GM18951 (cell line): ENCODE measurements around the gene ARAF.
"Not testable (repeated sequence)": the region's sequence is repeated elsewhere in the genome, so short reads cannot be mapped to it uniquely, and the experiment has no call there.

ENCODE experiments used
- POLR2A ChIP-seq: IDR thresholded peaks from 4 replicates; pipeline ENCODE4 v1.6.1; 2011; ENCODE audit warnings: mild to moderate bottlenecking; ENCODE audit not compliant: insufficient read length, insufficient read depth; ENCODE audit errors: extremely low read depth
- in situ Hi-C: fragments of 300-500 bp; cut with MboI; formaldehyde crosslinking; loops from one replicate; pipeline ENCODE4 v1.12.0; 2022; ENCODE audit warnings: low sequenced_read_pairs, mixed read lengths, inconsistent platforms; ENCODE audit not compliant: unreplicated experiment

Gene ARAF

DNA sequence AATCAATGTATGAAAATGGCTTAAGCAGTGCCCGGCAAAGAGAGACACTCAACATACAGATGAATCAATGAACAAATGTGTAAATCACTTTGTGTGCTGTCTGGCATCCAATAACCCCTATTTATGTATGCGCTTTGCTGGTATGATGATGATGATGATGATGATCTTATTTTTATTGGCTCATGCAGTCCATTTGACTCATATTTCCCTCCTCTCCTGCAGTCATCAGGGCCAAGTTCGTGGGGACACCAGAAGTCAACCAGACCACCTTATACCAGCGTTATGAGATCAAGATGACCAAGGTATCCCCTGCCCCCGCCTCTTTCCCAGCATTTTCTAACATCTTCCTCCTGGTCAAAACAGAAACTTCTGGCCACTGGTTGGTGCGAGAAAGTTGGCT, 23.7 kb downstream of the ARAF start:
- in situ Hi-C loops: no loop called here
- no peak for TF ChIP-seq POLR2A

DNA sequence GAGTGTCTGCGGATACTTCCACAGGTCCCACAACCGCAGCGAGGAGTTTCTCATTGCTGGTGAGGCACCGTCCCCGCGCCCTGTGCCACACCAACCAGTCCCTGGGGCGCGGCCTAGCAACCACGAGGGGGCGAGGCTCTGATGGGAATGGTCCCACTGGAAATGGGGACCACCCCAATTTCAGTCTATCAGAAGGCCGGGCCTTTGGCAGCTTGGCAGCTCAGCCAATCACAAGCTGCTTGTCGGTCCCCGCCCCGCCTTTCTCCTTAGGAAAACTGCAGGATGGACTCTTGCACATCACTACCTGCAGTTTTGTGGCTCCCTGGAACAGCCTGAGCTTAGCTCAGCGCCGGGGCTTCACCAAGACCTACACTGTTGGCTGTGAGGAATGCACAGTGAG, 24.3 kb downstream of the ARAF start:
- TF ChIP-seq POLR2A: no peak
- in situ Hi-C loops: no loop called here

DNA sequence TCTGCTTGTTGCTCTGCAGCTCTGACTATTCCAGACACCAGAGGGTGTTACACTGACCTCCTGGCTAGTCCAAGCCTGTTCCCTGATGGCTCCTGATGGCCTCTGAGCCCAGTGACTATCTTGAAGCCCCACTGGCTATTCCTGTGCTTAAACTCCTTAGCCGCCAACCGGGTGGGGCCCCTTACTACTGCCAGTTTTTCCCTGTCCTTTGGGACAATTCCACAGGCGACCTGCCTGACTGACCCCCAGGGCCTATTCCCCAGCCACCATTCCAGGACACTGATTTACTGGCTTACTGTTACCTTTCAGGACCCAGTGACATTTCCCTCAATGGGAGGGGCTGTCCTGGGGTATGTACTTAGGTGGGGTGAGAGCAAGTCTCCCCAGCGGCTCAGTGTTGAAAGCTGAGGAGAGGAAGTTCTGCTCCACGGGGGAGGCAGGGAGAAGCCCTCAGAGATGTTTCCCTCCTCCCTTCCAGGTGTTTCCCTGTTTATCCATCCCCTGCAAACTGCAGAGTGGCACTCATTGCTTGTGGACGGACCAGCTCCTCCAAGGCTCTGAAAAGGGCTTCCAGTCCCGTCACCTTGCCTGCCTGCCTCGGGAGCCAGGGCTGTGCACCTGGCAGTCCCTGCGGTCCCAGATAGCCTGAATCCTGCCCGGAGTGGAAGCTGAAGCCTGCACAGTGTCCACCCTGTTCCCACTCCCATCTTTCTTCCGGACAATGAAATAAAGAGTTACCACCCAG, 25.2 kb downstream of the ARAF start:
- TF ChIP-seq POLR2A: no peak
- in situ Hi-C loops: no loop called here

DNA sequence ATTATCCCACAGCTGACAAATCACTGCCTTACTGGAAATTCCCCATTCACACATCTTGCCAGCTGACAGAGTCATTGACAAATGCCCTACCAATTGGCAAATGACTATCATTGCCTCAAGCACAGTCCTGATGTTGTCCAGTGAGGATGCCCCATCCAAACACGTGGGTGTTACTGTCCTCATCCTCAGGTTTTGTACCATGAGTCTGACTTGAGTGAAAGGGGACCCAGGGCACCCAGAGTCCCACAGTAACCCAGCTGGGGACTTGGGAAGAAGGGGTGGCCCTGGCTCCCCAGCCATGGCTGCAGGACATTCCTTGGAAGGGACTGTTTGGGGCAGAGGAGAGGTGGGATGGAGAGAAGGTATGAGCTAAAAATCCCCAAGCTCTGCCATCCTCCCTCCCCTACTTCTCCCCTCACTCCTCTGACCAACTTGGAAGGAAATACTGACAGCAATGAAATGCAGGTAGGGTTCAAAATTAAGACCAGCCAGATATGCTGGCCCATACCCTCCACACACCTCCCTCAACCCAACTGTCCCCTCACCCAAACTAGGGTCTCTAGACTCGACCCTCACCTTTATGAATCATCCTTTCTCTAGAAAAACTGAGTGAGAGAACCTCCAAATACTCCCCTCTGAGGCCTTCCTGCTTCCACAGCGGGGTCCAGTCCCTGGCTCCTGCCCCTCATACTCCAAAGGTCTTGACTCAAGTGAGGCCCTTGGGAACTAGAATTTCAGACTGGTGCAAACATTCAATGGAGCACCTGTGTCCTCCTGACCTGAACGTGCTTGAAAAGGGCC, 26.3 kb downstream of the ARAF start:
- no peak for TF ChIP-seq POLR2A
- in situ Hi-C loops: no loop called here

DNA sequence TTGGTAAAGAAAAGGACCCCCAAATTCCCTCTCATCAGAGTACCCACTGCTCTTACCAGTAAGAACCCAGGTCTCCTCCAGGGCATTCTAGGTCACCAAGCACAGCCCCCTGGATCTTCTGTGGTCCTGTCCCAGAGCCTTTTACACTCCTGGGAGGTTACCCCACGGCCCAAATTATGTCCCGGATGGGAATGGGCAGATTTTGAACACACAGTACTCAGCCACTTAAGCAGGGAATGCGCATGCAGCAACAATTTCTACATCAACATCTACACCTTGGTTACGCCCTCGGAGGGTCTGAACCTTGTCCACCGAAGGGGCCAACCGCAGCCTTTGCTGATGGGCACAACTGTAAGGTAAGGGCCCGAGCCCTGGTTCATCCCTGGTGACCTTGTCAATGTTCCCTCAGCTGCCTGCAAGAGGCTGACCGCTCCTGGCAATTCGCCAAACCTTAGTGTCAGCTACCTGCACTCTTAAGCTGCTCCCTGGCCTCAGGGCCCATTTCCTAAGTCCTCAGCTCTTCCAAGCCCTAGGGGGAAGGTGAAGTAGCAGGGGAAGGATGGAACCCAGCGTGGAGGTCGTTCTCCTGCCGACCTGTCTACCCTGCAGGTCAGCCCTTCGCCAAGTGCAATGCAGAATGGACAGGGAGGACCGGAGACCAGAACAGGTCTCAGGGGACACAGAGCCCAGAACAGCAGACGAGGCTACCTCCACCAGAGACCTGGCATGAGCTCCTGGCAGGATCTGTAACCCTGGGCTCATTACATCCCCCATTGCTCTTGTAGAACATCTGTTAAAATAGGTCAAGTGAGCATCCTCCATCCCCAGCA, 27.1 kb downstream of the ARAF start:
- in situ Hi-C loops: no loop called here
- TF ChIP-seq POLR2A: no peak

DNA sequence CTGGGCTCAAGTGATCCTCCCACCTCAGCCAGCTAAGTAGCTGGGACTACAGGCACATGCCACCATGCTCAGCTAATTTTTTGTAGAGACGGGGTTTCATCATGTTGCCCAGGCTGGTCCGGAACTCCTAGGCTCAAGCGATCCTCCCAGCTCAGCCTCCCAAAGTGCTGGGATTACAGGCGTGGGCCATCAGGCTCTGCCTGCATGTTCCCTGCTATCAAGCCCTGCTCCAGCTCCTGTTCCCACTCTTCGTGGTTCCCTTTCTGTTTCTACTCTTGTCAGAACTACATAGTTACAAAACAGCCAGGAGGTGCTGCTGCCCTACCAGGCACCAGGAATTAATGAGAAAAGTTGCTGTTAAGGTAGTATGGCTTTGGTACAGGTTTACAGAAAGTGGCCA, 30.0 kb downstream of the ARAF start:
- in situ Hi-C loops: no loop called here
- TF ChIP-seq POLR2A: no peak

GRCh38 chrX:47593522-47593921, 32.5 kb downstream of the ARAF start:
- TF ChIP-seq POLR2A: no peak
- in situ Hi-C loops: no loop called here

GRCh38 chrX:47595716-47596251, 34.8 kb downstream of the ARAF start:
- in situ Hi-C loops: no loop called here
- TF ChIP-seq POLR2A: no peak

DNA sequence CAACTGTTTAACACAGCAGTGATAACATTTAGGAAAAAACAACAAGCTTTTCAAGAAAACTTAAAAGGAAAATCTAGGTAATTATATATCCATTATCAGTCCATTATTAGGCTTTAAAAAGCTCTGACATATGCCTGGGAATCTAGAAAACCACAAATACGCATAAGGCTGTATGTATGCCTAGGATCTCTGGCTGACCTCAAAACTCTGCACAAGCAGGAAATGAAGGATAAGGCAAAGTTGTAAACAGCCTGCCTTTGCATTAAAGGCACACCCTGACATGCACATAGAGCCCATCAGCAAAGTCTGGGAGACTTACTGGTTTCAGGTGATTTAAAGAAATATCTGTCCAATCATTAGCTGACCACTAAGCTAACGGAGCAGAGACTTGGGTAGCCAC, 35.3 kb downstream of the ARAF start:
- no peak for TF ChIP-seq POLR2A
- in situ Hi-C loops: no loop called here

GRCh38 chrX:47597222-47597621, 36.2 kb downstream of the ARAF start:
- in situ Hi-C loops: no loop called here
- TF ChIP-seq POLR2A: no peak

DNA sequence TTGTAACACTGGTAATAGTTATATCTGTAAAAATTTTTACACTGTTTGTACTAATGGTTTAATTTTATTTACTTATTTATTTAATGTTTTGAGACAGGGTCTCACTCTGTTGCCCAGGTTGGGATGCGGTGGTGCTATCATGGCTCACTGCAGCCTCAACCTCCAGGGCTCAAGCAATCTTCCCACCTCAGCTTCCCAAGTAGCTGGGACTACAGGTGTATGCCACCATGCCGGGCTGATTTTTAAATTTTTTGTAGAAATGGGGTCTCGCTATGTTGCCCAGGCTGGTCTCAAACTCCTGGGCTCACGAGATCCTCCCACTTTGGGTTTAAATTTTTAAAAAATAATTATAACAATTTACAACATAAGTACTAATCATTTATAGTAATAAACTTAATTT, 42.1 kb downstream of the ARAF start:
- in situ Hi-C loops: not testable (repeated sequence)

DNA sequence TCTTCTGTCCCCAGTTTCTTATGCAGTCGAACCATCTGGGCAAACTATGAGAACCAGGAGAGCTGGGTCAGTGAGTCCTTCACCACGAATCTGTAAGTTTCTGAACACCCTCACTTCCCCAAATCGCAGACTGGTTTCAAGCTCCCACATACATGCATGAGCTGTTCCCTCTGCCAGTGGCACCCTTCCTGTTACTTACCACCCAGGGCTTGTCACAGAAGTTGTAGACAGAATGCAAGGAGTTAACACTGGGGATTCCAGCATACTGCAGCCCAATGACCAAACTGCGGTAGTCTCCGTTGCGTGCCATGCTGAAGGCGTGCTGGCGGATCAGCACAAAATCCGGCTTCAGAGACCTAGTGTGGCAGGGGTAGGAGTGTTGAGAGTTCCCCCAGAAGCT, 44.0 kb downstream of the ARAF start:
- TF ChIP-seq POLR2A: no peak
- in situ Hi-C loops: no loop called here

DNA sequence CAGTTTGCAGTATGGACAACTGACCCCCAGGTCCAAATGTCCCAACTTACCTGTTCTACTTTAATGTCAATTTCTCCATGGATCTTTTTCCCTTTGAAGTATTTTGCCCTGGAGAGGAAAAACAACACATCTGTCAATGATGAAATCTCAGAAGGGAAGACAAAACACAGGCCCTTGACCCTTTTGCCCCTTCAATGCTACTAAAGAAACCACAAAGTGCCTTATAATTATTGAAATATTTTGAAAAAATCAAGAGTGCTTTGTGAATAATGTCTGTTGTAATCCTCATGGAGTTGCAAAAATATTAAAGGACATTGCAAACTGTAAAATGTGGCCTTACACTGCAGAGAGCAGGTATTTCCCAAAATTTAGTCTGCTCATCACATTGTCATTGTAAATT, 46.1 kb downstream of the ARAF start:
- in situ Hi-C loops: no loop called here

More for the DNA sequence above, 46.1 kb downstream of the ARAF start:
- no peak for TF ChIP-seq POLR2A
